ENCODE results near the gene ATL3.

GRCh38 chr11:63583357-63583677 lies 87.9 kb downstream of the ATL3 start:
- TF ChIP-seq CTCF (IDR thresholded peaks at IDR 0.05) = no peak
- TF ChIP-seq POLR2A (IDR thresholded peaks at IDR 0.05) = no peak

All from adrenal gland (tissue), 5 donors.